Choroid plexus epithelial cell (primary cell): ENCODE measurements around the gene SFXN5.

Source experiments
- DNase-seq: peaks from one replicate; pipeline ENCODE4 v3.0.0-alpha.2; 2010; ENCODE audit warnings: low read depth
- H3K4me3 ChIP-seq: 2 replicates; pipeline ENCODE4 v1.5.1; 2011; ENCODE audit warnings: low read depth, mild to moderate bottlenecking, control low read depth, low read length, moderate library complexity
- TF ChIP-seq, protein P1 (sequence below): conservative IDR thresholded peaks from 2 replicates; pipeline ENCODE4 v1.5.1; 2011; ENCODE audit warnings: low read depth, mild to moderate bottlenecking, control low read depth, inconsistent platforms, low read length, moderate library complexity

The SFXN5 gene

DNA sequence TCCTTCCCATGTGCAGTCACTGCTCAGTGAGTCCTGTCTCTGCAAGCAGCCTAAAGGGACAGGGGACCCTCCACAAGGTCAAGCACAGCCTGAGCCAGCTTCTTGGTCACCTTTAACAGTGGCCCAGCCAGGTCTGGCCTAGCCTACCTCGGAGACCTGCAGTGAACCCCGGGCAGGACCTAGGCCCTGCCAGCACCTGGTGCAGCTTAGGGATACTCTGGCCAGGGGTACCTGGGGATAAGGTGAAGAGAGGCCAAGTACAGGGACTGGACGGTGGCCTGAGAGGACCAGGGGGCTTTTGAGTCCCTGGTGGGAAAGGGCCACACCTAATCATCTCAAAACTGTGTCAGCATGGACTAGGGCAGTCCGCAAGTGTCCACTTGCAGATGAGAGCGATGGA is 86.4 kb downstream of the SFXN5 start:
- no peak overlapping the region for H3K4me3 ChIP-seq
- TF ChIP-seq, protein P1, sequence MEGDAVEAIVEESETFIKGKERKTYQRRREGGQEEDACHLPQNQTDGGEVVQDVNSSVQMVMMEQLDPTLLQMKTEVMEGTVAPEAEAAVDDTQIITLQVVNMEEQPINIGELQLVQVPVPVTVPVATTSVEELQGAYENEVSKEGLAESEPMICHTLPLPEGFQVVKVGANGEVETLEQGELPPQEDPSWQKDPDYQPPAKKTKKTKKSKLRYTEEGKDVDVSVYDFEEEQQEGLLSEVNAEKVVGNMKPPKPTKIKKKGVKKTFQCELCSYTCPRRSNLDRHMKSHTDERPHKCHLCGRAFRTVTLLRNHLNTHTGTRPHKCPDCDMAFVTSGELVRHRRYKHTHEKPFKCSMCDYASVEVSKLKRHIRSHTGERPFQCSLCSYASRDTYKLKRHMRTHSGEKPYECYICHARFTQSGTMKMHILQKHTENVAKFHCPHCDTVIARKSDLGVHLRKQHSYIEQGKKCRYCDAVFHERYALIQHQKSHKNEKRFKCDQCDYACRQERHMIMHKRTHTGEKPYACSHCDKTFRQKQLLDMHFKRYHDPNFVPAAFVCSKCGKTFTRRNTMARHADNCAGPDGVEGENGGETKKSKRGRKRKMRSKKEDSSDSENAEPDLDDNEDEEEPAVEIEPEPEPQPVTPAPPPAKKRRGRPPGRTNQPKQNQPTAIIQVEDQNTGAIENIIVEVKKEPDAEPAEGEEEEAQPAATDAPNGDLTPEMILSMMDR: no peak
- no peak for DNase-seq

DNA sequence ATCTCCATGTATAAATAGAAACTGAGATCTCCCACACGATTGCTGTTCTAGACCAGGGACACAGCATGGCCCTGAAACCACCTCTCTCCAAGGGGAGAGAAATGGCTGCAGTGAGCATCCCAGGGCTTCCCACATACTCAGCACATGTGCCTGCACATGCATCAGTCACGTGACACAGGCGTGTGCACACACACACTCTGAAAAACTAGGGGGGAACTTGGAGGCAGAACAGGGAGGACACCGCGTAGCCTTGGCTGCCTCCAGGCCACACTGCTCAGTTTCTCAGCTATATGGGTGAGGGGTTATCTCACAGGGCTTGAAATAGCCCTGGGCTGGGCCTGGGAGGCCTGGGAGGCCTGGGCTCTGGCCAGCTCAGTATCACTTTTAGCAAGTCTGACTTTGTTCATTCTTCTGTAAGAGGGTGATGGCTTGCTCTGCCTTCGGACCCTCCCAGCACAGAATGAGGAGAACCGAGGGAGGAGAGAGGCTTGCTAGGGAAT is 87.3 kb downstream of the SFXN5 start:
- TF ChIP-seq, protein P1: no peak
- no peak for DNase-seq

DNA sequence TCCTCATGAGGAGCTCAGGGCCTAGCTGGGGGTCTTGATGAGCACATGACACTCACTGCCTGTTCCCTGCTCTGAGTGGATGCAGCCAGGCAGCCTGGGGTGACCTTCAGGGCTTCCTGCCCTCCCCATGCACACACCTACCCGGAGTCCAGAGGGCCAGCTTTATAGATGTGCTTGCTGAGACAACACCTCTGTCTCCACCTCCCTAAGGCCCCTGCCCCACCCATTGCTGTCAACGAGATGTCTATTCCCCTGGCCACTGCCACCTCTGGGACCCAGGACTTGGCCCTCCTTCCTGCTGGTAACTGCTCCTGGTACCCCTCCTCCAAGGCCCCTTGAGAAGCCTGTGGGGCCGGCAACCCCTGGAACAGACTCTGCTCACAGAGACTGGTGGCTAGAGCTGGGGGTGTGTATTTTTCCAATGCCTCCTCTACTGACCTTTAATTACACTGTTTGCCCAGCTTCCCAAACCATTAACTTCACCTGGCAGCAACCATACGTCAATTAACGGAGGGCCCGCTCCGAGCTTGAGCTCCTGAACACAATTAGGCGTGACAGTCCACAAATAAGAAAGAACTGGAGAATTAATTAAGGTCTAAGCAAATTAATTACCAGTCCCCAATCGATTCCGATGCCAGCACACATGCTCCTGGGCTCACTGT is 87.9 kb downstream of the SFXN5 start:
- H3K4me3 ChIP-seq: no peak overlapping the region
- DNase-seq: no peak
- TF ChIP-seq, protein P1: no peak

More for the DNA sequence above, 87.3 kb downstream of the SFXN5 start:
- no peak overlapping the region for H3K4me3 ChIP-seq

DNA sequence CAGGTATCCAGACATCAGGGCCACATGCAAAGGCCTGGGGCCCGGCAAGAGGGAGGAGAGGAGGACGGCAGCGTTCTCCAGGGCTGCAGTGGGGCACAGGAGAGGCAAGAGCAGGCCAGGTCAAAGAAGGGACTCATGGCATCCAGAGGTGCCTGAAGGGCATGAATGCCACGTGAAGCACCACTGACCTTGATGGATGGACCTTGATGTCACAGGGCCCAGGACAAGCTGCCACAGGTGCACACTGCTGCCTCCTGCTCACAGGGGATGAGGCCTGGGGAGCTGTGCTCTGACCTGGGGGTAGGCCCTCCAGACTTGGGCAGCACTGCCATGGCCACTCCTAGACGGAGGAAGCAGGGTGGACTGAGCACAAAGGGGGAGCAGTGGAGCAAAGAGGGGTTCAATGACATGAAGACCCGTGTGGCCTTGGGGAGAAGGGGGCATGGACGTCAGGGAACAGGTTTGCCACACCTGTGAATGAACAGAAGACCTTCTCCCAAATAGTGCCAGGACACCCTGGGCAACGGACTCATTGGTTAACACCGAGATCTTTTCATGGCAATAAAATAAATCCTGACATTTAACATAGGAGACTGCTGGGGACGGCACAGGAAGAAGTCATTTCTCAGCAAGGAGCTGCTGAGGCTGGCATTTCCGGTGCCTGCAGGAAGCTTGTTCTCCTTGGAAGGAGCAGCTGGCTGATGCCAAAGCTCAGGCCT is 88.6 kb downstream of the SFXN5 start:
- no peak for DNase-seq
- TF ChIP-seq, protein P1: no peak

DNA sequence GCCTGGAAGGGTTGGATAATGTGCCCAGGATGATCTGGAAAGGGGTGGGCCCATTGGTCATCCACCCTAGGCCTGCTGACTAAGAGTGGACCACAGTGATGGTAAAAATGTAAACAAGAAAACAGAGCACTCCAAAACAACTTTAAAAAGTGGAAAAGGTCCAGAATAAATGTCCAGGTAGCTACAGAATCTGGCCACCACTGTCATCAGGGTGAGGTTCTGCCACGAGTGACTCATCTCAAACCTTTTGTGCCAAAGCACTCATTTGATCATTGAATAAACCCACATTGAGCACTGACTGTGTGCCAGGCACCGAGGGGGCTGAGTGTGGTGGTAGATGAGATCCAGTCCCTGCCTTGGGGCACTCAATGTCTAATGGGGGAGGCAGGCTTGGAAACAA is 89.3 kb downstream of the SFXN5 start:
- H3K4me3 ChIP-seq: no peak overlapping the region
- TF ChIP-seq, protein P1: no peak
- DNase-seq: no peak

More for the DNA sequence above, 88.6 kb downstream of the SFXN5 start:
- no peak overlapping the region for H3K4me3 ChIP-seq

DNA sequence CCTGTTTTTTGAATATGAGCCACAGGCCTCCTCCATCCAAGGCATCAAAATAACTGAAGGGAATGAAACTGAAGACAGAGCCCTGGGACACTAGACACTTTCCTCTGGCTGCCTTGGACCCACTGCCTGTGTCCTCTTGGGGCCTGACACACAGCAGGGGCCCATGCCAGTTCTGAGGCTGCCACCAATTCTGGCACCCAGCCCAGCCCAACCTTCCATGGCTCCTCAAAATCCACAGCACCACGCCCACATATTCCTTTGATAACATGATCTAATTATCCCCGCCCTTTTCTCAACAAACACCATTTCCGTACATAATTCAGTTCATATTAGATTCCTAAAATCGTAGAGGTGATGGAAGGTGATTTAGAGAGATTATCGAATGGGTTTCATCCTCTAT is 90.0 kb downstream of the SFXN5 start:
- DNase-seq: no peak
- no peak overlapping the region for H3K4me3 ChIP-seq
- TF ChIP-seq, protein P1: no peak
